Hepatocyte (in vitro differentiated cells): Measurements from ENCODE around the gene HSD11B1.

Experiments
- CTCF ChIP-seq: fragments of 200-600 bp; sonication (generic); IDR thresholded peaks from 2 replicates; pipeline ENCODE4 v1.5.1; 2016; ENCODE audit warnings: antibody characterized with exemption, mild to moderate bottlenecking; ENCODE audit not compliant: poor library complexity
- EZH2 ChIP-seq: fragments of 200-600 bp; sonication (generic); IDR thresholded peaks from 2 replicates; pipeline ENCODE4 v1.6.1; 2016; ENCODE audit warnings: antibody characterized with exemption, mild to moderate bottlenecking, borderline replicate concordance
- EZH2phosphoT487 ChIP-seq: fragments of 200-600 bp; sonication (generic); IDR thresholded peaks from one replicate; pipeline ENCODE4 v1.6.1; 2018; ENCODE audit warnings: antibody characterized with exemption, mild to moderate bottlenecking, low read depth, moderate library complexity; ENCODE audit not compliant: unreplicated experiment, severe bottlenecking

- no peak for TF ChIP-seq EZH2
- no peak for TF ChIP-seq CTCF
- no peak for TF ChIP-seq EZH2phosphoT487
Measured at GRCh38 chr1:209767706-209768105, 63.1 kb downstream of the HSD11B1 start.
